GM23248 (cell line): ENCODE data around the gene NLK.

ENCODE experiments used
- EZH2 ChIP-seq: fragments of 200-600 bp; sonication (generic); IDR thresholded peaks from 2 replicates; pipeline ENCODE4 v1.6.1; 2018; ENCODE audit warnings: antibody characterized with exemption, mild to moderate bottlenecking; ENCODE audit not compliant: insufficient read depth, poor library complexity, severe bottlenecking
- EZH2phosphoT487 ChIP-seq: fragments of 200-600 bp; sonication (generic); IDR thresholded peaks from 2 replicates; pipeline ENCODE4 v1.6.1; 2018; ENCODE audit warnings: antibody characterized with exemption, moderate library complexity, mild to moderate bottlenecking, low read depth; ENCODE audit not compliant: insufficient read depth

GRCh38 chr17:28199115-28199514, 156.6 kb downstream of the NLK start:
- TF ChIP-seq EZH2phosphoT487 (no peak), EZH2 (no peak)
